Activated CD4-positive, CD25-positive, alpha-beta regulatory T cell (primary cell): ENCODE data around the gene DLG2.
"Not testable (repeated sequence)": the region's sequence is repeated elsewhere in the genome, so short reads cannot be mapped to it uniquely, and the experiment has no call there.

Experiments
- DNase-seq, 4 experiments: peaks; one replicate each; lab custom pipeline; 2025; lab: John Stamatoyannopoulos, UW

The DLG2 gene

DNA sequence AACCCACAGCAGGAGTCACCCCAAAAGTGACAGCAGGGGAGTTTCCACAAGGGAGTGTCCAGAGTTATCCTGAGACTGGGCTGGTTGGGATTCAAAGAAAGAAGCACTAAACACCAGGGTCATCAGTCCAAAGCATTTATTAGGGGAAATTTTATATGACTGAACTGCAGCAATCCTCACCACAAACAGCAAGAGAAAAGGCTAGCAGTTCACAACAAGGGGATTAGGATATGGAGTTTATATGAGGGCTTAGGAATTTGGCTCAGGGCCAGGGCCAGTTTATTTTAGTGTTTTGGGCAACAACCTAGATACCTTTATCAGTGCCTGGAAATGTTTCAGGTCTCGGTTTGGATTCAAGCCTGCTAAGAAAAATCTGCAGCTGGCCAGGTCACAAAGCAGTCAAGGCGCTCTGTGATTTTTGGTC lies 16.1 kb upstream of the DLG2 start:
- no peak for DNase-seq

DNA sequence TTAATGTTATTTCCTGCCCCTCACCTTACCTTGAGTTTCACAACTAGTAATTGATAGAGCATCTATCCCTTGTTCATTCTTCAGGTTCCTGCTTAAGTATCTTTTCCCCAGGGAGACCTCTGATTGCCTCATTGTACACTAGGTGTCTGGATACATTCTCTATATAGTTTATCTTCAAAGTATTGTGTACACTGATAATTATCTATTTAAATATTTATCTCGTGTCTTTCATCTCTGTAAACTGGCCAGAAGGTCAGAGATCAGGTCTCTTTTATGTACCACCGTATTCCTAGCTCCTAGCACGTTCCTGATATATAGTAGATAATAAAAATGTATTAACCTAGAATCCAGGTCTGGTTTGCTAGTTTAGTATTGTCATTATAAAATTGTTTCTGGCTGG lies 7.6 kb upstream of the DLG2 start:
- DNase-seq, result no peak

DNA sequence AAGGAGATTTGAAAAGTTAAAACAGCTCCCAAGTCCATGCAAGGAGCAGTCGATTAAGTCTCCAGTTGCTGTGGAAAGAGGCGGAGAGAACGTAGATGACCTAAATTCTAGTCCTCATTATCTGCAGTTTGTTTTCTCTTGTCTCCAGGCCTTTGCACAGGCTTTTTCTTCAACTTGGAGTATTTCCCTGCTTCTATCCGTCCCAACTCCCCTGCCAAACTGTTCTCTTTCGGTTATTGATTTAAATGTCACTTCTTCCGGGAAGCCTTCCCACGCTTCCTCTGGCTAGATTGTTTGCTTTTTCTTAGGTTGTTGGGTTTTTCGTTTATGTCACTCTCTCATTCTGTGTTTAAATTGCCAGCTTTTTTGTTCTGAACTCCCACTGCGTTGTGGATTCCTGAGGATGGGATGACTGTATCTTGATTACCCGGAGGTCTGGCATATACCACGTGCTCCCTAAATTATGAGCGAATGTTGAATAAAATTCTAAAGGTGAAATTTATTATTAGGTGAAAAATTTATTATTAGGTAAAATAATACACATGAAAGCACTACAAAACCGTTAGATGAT lies 1.7 kb upstream of the DLG2 start:
- DNase-seq, result no peak

DNA sequence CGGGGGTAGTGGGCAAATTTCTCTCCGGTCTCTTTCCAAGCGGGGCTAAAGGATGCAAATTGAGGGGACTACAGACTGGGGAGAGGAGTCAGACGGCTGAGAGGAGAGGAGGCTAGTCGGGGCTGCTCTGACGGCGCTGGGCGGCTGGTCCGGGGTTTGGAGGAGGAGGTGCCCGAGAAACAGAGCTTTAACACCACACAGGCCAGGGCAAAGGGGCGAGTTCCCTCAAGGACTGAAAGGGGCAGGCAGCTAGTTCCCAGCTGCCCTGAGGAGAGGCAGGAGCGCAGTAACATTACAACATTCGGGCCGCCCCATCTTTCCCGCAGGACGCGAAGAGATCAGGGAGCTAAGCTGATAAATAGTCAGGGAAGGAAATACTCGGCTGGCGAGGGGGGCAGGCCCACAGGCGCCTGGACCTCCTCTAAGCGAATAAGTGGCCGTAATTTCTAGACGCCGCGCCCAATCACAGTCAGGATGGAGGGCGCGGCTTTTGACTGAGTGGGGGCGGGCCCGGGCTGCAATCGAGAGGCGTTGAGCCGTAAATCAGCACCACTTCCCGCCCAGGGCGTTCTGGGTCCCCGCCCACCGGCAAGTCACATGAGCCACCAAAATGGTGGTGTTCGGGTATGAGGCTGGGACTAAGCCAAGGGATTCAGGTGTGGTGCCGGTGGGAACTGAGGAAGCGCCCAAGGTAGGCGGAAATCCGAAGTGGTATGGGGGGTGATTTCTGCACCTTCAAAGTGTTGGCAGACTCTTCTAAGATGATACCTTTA lies 1.0 kb upstream of the DLG2 start, which contains the start of gene TMEM126B:
TSS of gene TMEM126B (plus strand) at position 596 of the 773 bp plus-strand sequence. CDS start at position 611, 15 bp downstream.
- peak; percentile 87 to 90 (median 89) for DNase-seq

DNA sequence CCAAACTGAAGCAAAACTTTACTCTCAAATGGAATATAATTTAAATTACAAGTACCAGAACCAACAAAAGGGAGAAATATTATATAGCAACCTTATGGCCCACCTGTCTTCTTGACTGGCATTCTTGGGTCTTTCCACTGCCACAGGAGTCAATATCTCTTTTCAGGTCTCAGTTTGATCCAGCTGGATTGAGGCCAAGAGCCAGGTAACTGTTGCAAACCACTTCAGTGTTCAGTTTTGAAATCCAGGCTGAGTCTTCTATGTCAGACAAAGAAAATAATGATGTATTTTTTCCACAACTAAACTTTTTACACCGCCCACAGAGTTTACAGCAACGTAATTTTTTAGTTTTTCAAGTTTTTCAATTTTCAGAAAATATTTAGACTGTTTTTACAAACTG lies 648 bp downstream of the DLG2 start:
- no peak for DNase-seq

DNA sequence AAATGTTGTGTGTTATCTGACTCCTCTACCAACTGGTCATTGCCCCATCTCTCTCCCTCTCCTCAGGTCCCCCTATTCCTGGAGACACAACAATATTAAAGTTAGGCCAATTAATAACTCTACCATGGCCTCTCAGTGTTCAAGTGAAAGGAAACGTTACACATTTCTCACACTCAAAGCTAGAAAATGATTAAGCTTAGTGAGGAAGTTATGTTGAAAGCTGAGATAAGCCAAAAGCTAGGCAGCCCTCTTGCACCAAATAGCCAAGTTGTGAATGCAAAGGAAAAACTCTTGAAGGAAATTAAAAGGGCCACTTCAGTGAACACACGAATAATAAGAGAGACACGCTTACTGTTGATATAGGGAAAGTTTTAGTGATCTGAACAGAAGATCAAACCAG lies 6.9 kb downstream of the DLG2 start:
- DNase-seq, result no peak

DNA sequence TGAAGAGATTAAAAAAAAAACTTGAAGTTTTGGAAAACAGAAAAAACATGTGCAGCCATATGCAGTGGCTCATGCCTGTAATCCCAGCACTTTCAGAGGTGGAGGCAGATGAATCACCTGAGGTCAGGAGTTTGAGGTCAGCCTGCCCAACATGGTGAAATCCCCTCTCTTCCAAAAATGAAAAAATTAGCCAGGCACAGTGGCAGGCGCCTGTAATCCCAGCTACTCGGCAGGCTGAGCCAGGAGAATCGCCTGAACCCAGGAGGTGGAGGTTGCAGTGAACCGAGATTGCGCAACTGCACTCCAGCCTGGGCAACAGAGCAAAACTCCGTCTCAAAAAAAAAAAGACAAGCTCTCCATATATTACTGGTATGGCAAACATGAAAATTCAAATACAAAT lies 7.6 kb downstream of the DLG2 start:
- no peak for DNase-seq

DNA sequence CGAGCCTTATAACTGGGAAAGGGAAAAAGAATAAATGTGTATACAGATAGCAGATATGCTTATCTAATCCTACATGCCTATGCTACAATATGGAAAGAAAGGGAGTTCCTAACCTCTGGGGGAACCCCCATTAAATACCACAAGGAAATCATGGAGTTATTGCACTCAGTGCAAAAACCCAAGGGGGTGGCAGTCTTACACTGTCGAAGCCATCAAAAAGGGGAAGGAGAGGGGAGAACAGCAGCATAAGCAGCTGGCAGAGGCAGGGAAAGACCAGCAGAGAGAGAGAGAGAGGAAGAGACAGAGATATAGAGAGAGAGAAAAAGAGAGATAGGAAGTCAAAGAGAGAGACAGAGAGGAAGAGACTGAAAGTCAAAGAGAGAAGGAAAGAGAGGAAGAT lies 15.5 kb downstream of the DLG2 start:
- not testable (repeated sequence) for DNase-seq

DNA sequence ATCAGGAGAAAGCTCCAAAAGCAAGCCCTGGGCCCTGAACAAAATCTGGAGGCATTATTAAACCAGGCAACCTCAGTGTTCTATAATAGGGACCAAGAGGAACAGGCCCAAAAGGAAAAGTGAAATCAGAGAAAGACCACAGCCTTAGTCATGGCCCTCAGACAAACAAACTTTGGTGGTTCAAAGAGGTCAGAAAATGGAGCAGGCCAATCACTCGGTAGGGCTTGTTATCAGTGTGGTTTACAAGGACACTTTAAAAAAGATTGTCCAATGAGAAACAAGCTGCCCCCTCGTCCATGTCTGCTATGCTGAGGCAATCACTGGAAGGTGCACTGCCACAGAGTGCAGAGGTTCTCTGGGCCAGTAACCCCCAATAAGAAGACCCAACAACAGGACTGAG lies 17.9 kb downstream of the DLG2 start:
- DNase-seq, result not testable (repeated sequence)

DNA sequence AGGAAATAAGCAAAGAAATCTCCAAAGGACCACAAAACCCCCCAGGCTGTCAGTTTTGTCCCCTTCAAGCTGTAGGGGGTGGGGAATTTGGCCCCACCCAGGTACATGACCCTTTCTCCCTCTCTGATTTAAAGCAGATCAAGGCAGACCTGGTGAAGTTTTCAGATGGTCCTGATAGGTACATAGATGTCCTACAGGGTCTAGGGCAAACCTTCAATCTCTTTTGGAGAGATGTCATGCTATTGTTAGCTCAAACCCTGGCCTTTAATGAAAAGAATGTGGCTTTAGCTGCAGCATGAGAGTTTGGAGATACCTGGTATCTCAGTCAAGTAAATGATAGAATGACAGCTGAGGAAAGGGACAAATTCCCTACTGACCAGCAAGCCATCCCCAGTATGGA lies 18.5 kb downstream of the DLG2 start:
- not testable (repeated sequence) for DNase-seq

DNA sequence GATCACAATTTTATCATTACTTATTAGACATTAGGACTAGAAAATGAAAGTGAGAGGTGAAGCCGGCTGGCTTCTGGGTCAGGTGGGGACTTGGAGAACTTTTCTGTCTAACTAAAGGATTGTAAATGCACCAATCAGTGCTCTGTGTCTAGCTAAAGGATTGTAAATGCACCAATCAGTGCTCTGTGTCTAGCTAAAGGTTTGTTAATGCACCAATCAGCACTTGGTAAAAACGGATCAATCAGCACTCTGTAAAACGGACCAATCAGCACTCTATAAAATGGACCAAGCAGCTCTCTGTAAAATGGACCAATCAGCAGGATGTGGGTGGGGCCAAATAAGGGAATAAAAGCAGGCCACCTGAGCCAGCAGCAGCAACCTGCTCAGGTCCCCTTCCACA lies 20.9 kb downstream of the DLG2 start:
- DNase-seq, result not testable (repeated sequence)

DNA sequence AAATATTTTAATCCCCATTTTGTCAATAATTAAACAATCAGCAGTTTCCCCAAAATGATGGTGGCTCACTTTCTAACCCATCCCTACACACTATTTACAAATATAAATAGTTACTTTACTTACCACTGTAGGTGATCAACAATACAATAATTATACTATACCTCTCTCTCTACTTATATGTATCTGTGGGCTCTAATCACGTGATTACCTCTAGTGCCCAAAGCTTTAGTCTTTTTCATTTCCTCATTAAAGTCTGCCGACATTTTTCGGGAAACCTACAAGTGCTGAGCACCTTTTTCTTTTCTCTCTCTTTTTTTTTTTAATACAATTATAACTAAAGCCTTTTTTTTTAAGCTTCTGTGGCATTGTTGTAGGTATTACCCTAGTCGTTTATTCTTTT lies 23.9 kb downstream of the DLG2 start:
- no peak for DNase-seq

DNA sequence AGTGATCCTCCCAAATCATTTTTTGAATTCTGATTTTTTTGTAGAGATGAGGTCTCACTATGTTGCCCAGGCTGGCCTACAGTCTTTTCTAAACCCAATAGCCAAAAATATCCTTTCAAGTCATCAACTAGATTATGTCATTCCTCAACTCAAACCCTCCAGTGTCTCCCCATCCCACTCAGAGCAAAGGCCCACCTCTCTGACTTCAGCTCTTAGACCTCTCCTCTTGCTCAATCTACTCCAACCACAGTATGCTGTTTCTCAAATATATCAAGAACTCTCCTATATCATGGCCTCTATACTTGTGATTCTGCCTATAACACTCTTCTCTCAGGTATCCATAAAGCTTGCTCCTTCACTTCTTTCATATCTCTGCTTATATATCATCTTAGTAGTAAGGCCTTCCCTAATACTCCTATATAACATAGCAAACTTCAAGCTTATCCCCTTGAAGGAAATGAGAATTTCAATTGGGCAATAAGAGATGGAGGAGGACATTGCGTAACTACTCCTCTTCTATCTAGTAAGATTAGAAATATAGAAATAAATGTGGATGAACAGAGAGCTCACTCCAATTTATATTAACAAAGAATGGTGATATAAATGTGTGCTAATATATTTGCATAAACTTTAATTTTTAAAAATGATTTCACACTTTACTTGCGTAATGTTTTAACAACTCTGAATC lies 24.5 kb downstream of the DLG2 start:
- DNase-seq, result no peak

DNA sequence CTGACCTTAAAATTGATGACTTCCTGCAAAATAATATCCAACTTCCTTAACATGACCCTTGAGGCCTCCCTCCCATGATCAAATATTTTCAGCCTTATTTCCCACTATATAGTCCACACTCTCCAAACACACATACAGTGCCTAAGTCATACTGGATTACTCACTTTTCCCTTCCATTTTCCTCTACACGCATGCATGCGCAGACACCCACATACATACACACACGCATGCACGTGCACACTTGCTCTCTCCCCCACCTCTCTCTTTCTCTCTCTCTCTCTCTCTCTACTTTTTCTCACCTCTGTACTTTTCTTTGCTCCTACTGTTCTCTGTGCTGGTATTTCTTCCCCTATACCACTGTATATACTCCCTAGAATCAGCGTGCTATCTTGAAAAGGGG lies 28.1 kb downstream of the DLG2 start:
- DNase-seq, result no peak

DNA sequence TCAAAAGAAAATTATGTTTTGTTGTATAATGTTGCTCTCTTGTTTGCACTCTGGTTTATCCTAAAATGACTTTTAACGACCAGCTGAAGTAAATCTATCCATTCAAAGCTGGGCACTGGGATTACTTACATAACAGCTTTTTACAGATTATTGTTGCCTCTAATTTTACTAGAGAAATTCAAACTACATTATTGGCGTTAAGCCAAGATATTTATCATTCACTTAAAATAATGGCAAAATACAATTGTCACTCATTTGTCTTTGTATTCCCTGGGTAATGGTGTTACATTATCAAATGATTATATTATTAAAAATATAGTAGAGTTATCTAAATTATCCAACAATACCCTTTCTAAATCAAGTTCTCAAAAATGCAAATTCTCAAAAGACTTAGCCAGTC lies 30.3 kb downstream of the DLG2 start:
- no peak for DNase-seq

DNA sequence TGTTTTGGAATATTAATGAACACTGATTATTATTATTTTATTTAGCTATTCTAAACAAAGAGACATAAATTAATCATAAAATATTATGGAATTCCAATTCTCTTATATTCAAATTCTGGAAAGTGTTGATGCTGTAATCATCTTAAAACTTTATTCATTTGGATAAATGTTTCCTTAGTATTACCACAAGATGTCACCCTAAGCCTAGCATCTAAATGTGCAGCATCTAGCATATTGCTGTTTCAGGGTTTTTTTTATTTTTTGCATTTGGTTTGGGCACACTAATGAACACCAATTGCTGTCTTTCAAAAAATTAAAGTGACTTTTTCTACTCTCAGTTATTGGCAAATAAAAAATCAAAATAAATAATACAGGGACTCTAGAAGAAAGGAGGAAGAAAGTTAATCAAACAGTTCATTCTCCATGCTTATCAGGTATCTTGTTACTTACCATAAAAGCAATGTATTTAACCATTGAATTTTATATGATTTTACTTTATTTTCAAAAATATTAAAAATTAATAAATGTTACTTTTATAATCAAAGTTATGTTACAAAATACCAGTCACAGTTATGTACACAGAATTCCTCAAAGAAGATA lies 31.8 kb downstream of the DLG2 start:
- DNase-seq, result no peak

DNA sequence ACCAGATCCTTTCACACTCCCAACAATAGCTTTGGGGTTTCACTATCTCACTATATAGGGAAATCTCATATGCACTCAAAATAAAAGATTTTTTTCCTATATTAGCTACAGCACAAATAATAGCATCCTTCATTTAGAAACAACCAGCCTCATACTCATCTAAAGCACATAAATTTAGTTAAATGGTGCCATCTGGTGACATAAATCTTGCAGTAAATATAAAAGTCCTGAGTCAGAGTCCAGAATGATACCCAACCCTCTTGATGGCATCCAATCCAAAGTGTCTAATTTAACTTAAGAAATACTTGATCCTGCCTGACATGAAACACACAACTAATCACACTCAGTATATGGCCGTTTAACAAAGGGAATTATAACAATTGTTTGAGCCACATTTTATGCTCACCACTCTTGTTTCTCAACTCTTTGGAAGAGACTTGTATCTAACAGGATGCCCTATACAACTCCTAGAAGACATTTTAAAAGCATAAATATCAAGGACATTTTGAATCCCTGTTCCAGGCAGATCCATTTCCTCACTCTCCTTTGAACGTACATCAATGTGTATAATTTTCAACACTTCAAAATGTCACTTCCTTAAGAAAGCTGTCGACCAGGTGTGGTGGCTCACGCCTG lies 36.2 kb downstream of the DLG2 start:
- DNase-seq, result no peak

DNA sequence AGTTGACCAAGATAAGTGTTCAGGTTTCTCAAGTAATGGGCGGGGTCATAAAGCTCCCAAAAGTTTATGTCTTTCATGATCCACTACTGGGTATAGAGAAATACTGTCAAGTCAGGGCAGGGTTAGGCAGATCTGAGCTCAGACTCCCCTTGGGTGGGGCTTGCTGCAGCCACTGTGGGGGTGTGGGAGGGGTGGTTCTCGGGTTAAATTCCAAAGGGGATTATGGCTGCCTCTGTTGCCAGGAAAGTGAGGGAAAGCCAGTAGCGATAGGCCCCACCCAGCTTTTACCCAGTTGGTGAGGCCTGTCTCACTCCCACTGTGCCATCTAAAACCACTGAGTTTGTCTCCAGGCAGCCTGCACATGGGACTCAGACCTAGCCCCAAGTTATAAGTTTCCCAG lies 37.8 kb downstream of the DLG2 start:
- no peak for DNase-seq

DNA sequence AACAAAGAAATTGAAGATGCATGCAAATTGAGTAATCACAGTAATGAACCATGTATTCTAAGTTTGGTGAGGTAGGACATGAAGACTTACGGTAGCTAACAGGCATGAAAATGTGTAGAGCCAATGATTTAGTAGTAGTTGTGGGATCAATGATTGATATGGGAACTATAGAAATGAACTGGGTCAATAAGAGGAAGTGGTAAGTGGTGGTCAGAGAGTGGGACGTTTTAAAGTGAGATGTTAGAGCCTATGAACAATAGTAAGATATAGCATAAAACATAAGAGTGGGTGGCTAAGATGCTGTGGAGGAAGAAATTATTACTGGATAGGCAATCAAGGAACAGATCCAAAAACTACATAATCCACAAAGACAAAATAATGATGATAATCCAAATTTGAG lies 45.0 kb downstream of the DLG2 start:
- no peak for DNase-seq

DNA sequence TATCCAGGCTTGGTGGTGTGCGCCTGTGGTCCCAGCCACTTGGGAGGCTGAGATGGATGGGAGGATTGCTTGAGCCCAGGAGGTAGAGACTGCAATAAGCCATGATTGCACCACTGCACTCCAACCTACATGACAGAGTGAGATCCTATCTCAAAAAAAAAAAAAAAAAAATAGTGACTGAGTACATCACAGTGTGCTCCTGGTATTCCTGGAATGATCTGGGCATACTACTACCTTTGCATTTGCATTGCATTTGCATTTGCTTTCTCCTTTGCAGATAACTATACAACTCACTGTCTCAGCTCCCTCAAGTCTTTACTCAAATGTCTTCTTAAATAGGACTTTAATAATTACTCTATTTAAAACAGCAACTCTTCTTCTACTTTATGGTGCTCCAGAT lies 51.8 kb downstream of the DLG2 start:
- DNase-seq, result no peak

DNA sequence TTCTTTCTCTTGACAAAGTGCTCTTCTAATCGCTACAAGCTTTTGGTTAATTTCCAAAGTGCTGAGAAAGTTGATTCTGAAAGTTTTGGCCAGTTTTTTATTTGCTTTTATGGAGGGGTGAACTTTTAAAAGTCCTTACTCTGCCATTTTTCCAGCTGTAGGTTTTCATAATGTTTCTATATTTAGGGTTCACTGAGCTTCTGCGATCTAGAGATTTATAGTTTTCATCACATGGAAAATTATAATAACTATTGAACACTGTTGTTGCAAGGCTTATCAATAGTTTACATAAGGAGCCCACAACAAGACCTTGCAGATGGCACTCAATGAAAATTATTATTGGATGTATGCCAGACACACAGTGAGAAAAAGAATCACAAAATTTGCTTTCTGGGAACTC lies 55.1 kb downstream of the DLG2 start:
- DNase-seq, result no peak

DNA sequence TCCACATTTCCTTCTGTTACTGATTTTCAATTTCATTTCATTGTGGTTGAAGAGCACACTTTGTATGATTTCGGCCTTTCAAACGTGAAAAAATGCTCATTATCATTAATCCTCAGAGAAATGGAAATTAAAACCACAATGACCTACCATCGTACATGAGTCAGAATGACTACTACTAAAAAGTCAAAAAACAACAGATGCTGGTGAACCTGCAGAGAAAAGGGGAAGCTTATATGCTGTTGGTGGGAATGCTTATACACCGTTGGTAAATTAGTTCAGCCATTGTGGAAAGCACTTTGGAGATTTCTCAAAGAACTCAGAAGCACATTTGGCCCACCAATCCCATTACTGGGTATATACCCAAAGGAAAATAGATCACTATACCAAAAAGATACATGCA lies 57.6 kb downstream of the DLG2 start:
- DNase-seq, result no peak
